Endothelial cell (in vitro differentiated cells): ENCODE results near the gene GABBR2. TPM values are rescaled to one million over a fixed set of nuclear protein-coding genes. Genes with fewer than 3 reads are reported as not detected.
"Not testable (repeated sequence)": the region's sequence is repeated elsewhere in the genome, so short reads cannot be mapped to it uniquely, and the experiment has no call there.

Source experiments
- DNase-seq: peaks from one replicate; pipeline ENCODE4 v3.0.0; 2021; ENCODE audit warnings: low spot score
- H3K27ac Mint-ChIP-seq: one replicate; pipeline ENCODE4 v1.8.0; 2021; ENCODE audit warnings: mixed read lengths, inconsistent platforms; ENCODE audit not compliant: unreplicated experiment
- H3K27me3 Mint-ChIP-seq: one replicate; pipeline ENCODE4 v1.8.0; 2021; ENCODE audit warnings: mild to moderate bottlenecking, moderate library complexity, mixed read lengths, inconsistent platforms; ENCODE audit not compliant: unreplicated experiment
- H3K36me3 Mint-ChIP-seq: one replicate; pipeline ENCODE4 v1.8.0; 2021; ENCODE audit warnings: mild to moderate bottlenecking, low read depth, mixed read lengths, inconsistent platforms; ENCODE audit not compliant: unreplicated experiment
- H3K4me1 Mint-ChIP-seq: one replicate; pipeline ENCODE4 v1.8.0; 2021; ENCODE audit warnings: mild to moderate bottlenecking, mixed read lengths, inconsistent platforms; ENCODE audit not compliant: unreplicated experiment
- H3K4me3 Mint-ChIP-seq: one replicate; pipeline ENCODE4 v1.8.0; 2021; ENCODE audit warnings: mild to moderate bottlenecking, mixed read lengths, inconsistent platforms; ENCODE audit not compliant: unreplicated experiment
- H3K9me3 Mint-ChIP-seq: one replicate; pipeline ENCODE4 v1.8.0; 2021; ENCODE audit warnings: mixed read lengths, inconsistent platforms; ENCODE audit not compliant: unreplicated experiment
- total RNA-seq: library from RNA; stranded (reverse); fragmentation: NEBNext Ultra II Directional; extraction: Animal tissue kit (Norgen Biotek cat#: 25700); gene quantifications from one replicate; pipeline ENCODE4 v1.2.1, GENCODE V29; 2021; ENCODE audit not compliant: unreplicated experiment
- TF ChIP-seq, protein P1 (sequence below): fragments of 200-600 bp; sonication (generic); IDR thresholded peaks from one replicate; pipeline ENCODE4 v1.5.0; 2021; ENCODE audit warnings: antibody characterized with exemption; ENCODE audit not compliant: unreplicated experiment

GABBR2 gene
- total RNA-seq, 1 donor from 2014 or later = 0.46 TPM

DNA sequence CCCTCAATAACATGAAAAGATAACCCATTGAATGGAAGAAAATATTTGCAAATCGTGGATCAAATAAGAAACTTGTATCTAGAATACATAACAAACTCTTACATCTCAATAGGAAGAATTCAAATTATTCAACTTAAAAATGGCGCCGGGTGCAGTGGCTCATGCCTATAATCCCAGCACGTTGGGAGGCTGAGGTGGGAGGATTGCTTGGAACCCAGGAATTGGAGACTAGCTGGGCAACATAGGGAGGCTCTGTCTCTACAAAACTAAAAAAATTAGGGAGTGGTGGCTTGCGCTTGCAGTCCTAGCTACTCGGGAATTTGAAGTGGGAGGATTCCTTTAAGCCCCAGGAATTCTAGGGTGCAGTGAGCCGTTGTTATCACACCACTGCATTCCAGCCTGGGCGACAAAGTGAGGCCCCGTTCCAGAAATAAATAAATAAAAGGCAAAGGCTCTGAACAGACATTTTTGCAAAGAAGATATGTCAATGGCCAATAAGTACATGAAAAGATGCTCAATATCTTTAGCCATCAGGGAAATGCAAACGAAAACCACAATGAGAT is 431.7 kb downstream of the GABBR2 start:
- H3K4me3 Mint-ChIP-seq = no peak overlapping the region
- H3K27ac Mint-ChIP-seq = no peak overlapping the region
- no peaks in the 10 kb centered on the region for H3K36me3 Mint-ChIP-seq
- TF ChIP-seq, protein P1, sequence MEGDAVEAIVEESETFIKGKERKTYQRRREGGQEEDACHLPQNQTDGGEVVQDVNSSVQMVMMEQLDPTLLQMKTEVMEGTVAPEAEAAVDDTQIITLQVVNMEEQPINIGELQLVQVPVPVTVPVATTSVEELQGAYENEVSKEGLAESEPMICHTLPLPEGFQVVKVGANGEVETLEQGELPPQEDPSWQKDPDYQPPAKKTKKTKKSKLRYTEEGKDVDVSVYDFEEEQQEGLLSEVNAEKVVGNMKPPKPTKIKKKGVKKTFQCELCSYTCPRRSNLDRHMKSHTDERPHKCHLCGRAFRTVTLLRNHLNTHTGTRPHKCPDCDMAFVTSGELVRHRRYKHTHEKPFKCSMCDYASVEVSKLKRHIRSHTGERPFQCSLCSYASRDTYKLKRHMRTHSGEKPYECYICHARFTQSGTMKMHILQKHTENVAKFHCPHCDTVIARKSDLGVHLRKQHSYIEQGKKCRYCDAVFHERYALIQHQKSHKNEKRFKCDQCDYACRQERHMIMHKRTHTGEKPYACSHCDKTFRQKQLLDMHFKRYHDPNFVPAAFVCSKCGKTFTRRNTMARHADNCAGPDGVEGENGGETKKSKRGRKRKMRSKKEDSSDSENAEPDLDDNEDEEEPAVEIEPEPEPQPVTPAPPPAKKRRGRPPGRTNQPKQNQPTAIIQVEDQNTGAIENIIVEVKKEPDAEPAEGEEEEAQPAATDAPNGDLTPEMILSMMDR = no peak
- DNase-seq = no peak
- H3K4me1 Mint-ChIP-seq = no peaks in the 10 kb centered on the region
- no peaks in the 10 kb centered on the region for H3K9me3 Mint-ChIP-seq
- peaks cover 2% of the 10 kb centered on the region for H3K27me3 Mint-ChIP-seq

DNA sequence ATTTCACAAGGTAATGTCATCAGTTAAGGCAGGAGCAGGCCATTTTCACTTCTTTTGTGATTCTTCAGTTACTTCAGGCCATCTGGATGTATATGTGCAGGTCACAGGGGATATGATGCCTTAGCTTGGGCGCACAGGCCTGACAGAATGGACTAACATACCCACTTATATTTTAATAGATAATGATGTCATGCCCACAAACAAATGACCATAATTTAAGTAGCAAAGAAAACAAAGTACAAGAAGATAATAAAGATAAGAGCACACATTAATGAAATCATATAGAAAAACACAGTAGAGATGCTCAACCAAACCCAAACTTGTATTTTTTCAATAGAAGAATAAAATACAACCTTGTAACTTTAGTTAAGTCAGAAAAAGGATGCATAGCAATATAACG is 433.6 kb downstream of the GABBR2 start:
- H3K9me3 Mint-ChIP-seq = no peaks in the 10 kb centered on the region
- no peaks in the 10 kb centered on the region for H3K27me3 Mint-ChIP-seq
- no peaks in the 10 kb centered on the region for H3K4me1 Mint-ChIP-seq
- no peak overlapping the region for H3K4me3 Mint-ChIP-seq
- H3K27ac Mint-ChIP-seq = no peak overlapping the region
- no peaks in the 10 kb centered on the region for H3K36me3 Mint-ChIP-seq
- no peak for DNase-seq
- TF ChIP-seq, protein P1 = no peak

DNA sequence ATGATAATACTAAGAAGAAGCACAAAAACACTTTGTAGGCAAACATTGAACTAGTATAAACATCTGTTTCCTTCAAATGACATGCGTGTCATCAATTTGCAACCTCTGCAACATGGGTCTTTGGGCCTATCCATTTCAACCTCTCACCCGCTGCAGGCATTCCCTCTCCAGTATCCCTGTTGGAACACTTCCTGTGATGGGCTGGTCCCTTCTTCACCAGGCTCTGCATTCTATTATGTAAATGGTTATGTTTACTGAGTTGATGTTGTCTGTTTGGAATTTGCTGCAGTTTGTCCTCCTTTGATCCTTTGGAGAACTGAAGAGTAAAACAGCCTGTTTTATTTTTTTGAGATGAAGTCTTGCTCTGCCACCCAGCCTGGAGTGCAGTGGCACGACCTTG is 436.7 kb downstream of the GABBR2 start:
- TF ChIP-seq, protein P1 = no peak
- Mint-ChIP-seq H3K36me3 (no peaks in the 10 kb centered on the region), H3K4me1 (peaks cover 5% of the 10 kb centered on the region), H3K4me3 (no peak overlapping the region), H3K27ac (no peak overlapping the region), H3K27me3 (peaks cover 2% of the 10 kb centered on the region), H3K9me3 (no peaks in the 10 kb centered on the region)
- no peak for DNase-seq

DNA sequence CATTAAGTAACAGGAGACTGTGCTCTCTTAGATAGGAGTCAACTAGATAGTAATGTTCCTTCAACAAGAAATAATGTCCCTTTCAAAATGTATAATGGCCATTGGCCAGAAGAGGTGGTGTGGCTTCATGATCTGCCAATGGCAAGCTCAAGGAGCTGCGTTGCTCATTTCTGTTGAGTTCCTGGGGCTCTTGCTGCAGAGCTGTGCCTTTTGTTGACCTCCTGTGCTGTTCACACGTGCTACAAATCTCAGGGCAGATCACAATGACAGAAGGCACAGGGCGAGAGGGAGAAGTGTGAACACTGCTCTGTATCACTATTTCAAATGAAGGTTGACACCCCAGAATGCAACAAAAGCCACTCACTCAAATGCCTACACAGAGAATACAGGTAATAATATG is 437.3 kb downstream of the GABBR2 start:
- Mint-ChIP-seq H3K4me3 (no peak overlapping the region), H3K4me1 (peaks cover 9% of the 10 kb centered on the region), H3K27me3 (peaks cover 2% of the 10 kb centered on the region), H3K36me3 (no peaks in the 10 kb centered on the region), H3K27ac (no peak overlapping the region), H3K9me3 (no peaks in the 10 kb centered on the region)
- TF ChIP-seq, protein P1 = no peak
- DNase-seq = no peak

DNA sequence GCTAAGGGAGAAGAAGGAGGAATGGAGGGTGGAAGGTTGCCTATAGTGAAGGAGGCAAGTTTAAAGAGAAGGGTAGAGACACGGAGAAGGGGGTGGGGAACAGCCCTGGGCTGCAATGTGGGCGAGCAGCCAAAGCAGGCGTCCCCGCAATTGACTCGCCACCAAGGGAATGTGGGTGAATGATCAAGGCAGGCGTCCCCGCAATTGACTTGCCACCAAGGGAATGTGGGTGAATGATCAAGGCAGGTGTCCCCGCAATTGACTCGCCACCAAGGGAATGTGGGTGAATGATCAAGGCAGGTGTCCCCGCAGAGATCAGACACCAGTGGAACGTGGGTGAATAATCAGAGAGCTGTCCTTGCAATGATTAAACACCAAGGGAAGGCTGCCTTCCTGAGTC is 438.5 kb downstream of the GABBR2 start:
- H3K9me3 Mint-ChIP-seq, H3K4me3 Mint-ChIP-seq, DNase-seq, H3K36me3 Mint-ChIP-seq, H3K4me1 Mint-ChIP-seq, H3K27ac Mint-ChIP-seq, H3K27me3 Mint-ChIP-seq: not testable (repeated sequence)

DNA sequence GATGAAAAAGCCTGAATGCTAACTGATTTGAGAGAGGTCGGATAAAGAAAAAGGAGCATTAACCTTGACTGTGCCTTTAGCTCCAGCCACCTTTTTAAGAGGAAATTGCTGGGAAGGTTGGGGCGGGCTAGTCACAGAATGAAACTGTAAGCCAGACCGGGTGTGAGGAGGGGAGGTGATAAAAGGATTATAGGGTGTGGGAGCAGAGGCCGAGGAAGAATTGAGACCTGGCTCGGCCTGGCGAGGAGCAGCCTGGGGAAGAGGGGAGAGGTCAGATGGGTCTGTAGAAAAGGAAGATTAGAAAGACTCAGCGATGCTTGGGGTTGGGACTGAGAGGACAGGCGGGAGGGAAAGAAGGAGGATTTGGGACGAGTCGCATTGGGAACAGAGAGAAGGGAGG is 439.1 kb downstream of the GABBR2 start:
- DNase-seq, H3K4me3 Mint-ChIP-seq, H3K36me3 Mint-ChIP-seq, H3K4me1 Mint-ChIP-seq, H3K9me3 Mint-ChIP-seq, H3K27me3 Mint-ChIP-seq, H3K27ac Mint-ChIP-seq: not testable (repeated sequence)

DNA sequence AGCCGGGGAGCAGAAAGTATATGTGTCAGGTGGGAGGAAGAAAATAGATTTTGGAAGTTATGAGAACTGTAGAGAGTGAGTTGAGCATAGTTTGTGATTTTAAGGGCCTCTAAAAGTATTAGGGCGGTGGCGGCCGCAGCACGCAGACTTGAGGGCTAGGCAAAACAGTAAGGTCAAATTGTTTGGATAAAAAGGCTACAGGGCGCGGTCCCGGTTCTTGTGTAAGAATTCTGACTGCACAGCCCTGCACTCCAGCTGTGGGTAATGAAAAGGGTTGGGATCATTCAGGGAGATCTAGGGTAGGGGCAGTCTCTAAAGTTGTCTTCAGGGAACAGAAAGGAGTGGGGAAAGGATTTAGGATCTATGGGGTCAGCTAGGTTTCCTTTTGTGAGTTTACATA is 441.2 kb downstream of the GABBR2 start:
- H3K4me1 Mint-ChIP-seq, H3K27me3 Mint-ChIP-seq, H3K4me3 Mint-ChIP-seq, H3K27ac Mint-ChIP-seq, H3K36me3 Mint-ChIP-seq, DNase-seq, H3K9me3 Mint-ChIP-seq: not testable (repeated sequence)
